HepG2 (cell line): Measurements from ENCODE around the gene ZNF440. TPM values are rescaled to one million over a fixed set of nuclear protein-coding genes. Genes with fewer than 3 reads are reported as not detected.
A peak's percentile ranks its signal among the peaks of the same experiment; 100 is the strongest.

Source experiments
- BHLHE40 ChIP-seq: IDR thresholded peaks from 2 replicates; pipeline ENCODE4 v1.6.1; 2011; ENCODE audit warnings: low read length, improper control_type of control experiment
- ERF ChIP-seq: IDR thresholded peaks from 2 replicates; pipeline ENCODE4 v1.6.1; 2018; ENCODE audit warnings: missing biosample characterization, missing genetic modification reagents
- HINFP ChIP-seq: sonication (generic); formaldehyde crosslinking; IDR thresholded peaks from 2 replicates; pipeline ENCODE4 v1.4.0; 2020; ENCODE audit warnings: low read depth, mild to moderate bottlenecking, missing genetic modification reagents
- KLF15 ChIP-seq: sonication (generic); formaldehyde crosslinking; IDR thresholded peaks from 2 replicates; pipeline ENCODE4 v1.8.1; 2023; ENCODE audit warnings: borderline replicate concordance, mild to moderate bottlenecking, inconsistent platforms, missing genetic modification reagents, mixed read lengths
- NPAS2 ChIP-seq: sonication (generic); formaldehyde crosslinking; IDR thresholded peaks from 2 replicates; pipeline ENCODE4 v1.8.0; 2022; ENCODE audit warnings: mild to moderate bottlenecking, missing genetic modification reagents, borderline replicate concordance
- NRL ChIP-seq: sonication (generic); formaldehyde crosslinking; IDR thresholded peaks from 2 replicates; pipeline ENCODE4 v1.5.0; 2020; ENCODE audit warnings: missing genetic modification reagents, mild to moderate bottlenecking, moderate library complexity, borderline replicate concordance
- PAXIP1 ChIP-seq: sonication (generic); formaldehyde crosslinking; conservative IDR thresholded peaks from 2 replicates; pipeline ENCODE4 v1.4.0; 2020; ENCODE audit warnings: mild to moderate bottlenecking, missing genetic modification reagents, moderate library complexity
- RAD21 ChIP-seq: fragments of 450-650 bp; formaldehyde crosslinking; IDR thresholded peaks from 2 replicates; pipeline ENCODE4 v1.5.0; 2020; ENCODE audit warnings: mild to moderate bottlenecking
- RXRB ChIP-seq: IDR thresholded peaks from 2 replicates; pipeline ENCODE4 v1.6.1; 2016; ENCODE audit warnings: borderline replicate concordance, missing genetic modification reagents, missing compliant biosample characterization
- SMC3 ChIP-seq: IDR thresholded peaks from 2 replicates; pipeline ENCODE4 v1.6.1; 2011; ENCODE audit warnings: low read length, improper control_type of control experiment
- SP2 ChIP-seq: sonication (generic); formaldehyde crosslinking; IDR thresholded peaks from 2 replicates; pipeline ENCODE4 v1.5.1; 2020; ENCODE audit warnings: mild to moderate bottlenecking, missing genetic modification reagents
- SRSF9 ChIP-seq: fragments of 200-400 bp; formaldehyde crosslinking; IDR thresholded peaks from 2 replicates; pipeline ENCODE4 v1.6.1; 2018; ENCODE audit warnings: borderline replicate concordance, mild to moderate bottlenecking, low read depth, low read length; ENCODE audit not compliant: insufficient read depth, poor library complexity, severe bottlenecking
- ZC3H13 ChIP-seq: sonication (generic); formaldehyde crosslinking; IDR thresholded peaks from 2 replicates; pipeline ENCODE4 v1.8.1; 2023; ENCODE audit warnings: mild to moderate bottlenecking, missing genetic modification reagents, moderate library complexity
- ZEB1 ChIP-seq: IDR thresholded peaks from 2 replicates; pipeline ENCODE4 v1.6.1; 2012; ENCODE audit warnings: mild to moderate bottlenecking, low read depth, inconsistent platforms; ENCODE audit not compliant: insufficient replicate concordance
- ZFP36L1 ChIP-seq: sonication (generic); formaldehyde crosslinking; IDR thresholded peaks from 2 replicates; pipeline ENCODE4 v1.8.0; 2022; ENCODE audit warnings: mild to moderate bottlenecking, missing genetic modification reagents, moderate library complexity
- ZNF274 ChIP-seq: sonication (generic); formaldehyde crosslinking; IDR thresholded peaks from 2 replicates; pipeline ENCODE4 v1.5.1; 2020; ENCODE audit warnings: mild to moderate bottlenecking, missing genetic modification reagents
- ZNF33B ChIP-seq: sonication (generic); formaldehyde crosslinking; IDR thresholded peaks from 2 replicates; pipeline ENCODE4 v1.5.1; 2020; ENCODE audit warnings: mild to moderate bottlenecking, missing genetic modification reagents
- ZNF619 ChIP-seq: sonication (generic); formaldehyde crosslinking; IDR thresholded peaks from 2 replicates; pipeline ENCODE4 v1.4.0; 2020; ENCODE audit warnings: mild to moderate bottlenecking, missing genetic modification reagents
- polyA plus RNA-seq, 8 experiments: library from polyadenylated mRNA; depleted of rRNA in 3 of 8; stranded (reverse) in 7 of 8; unstranded in 1 of 8; fragments of >200 nt; fragmentation: Illumina TruSeq in 4 of 8; extraction: Trizol in 4 of 8; gene quantifications; 2 replicates each; pipeline versions ENCODE4 v1.2.1 to v1.2.3, GENCODE V29; 2011 to 2016; ENCODE audit warnings: low read depth in 4 of 8, missing spikeins in 1 of 8, mixed read lengths in 1 of 8; ENCODE audit not compliant: insufficient read depth in 1 of 8
- total RNA-seq, 5 experiments: library from RNA; depleted of rRNA; stranded (reverse); fragments of >200 nt; fragmentation: Illumina TruSeq; extraction: Trizol; gene quantifications; 2 replicates each; pipeline ENCODE4 v1.2.3, GENCODE V29; 2016; ENCODE audit warnings: low read depth in 1 of 5
- TF ChIP-seq, protein P1 (sequence below): IDR thresholded peaks from 2 replicates; pipeline ENCODE4 v1.6.1; 2016
- TF ChIP-seq, protein P2 (sequence below): sonication (generic); formaldehyde crosslinking; IDR thresholded peaks from 2 replicates; pipeline ENCODE4 v1.5.0; 2020; ENCODE audit warnings: mild to moderate bottlenecking, low read depth, missing genetic modification reagents, borderline replicate concordance
- TF ChIP-seq, protein P3 (sequence below): sonication (generic); formaldehyde crosslinking; IDR thresholded peaks from 2 replicates; pipeline ENCODE4 v1.5.0; 2020; ENCODE audit warnings: missing genetic modification reagents

ZNF440 gene
- total and polyA plus RNA-seq, 2 of the 13 experiments (the other 11 are each of a cell fraction or from before 2014, with no cell fraction given): 2.7 to 12.4 TPM

DNA sequence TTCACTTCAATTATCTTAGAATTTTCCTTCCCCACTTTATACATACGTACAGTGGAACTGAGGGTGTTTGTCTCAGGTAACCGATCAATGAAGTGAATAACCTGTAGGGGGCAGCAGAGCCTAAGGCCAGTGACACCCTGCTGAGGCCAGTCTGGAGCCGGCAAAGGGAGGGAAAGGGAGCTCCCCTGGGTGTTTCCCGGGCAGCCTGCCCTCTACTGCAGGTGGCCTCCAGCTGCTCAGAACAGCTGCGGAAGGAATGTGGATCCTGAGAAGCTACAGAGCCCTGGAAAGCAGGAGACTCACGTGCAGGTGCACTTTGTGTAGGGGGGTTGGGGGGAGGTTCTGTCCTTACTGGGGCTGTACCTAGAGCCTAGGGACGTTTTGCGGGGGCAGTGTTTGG lies 16.6 kb upstream of the ZNF440 start (continued):
- TF ChIP-seq NPAS2 (CRISPR knock-in tag) (no peak), ZEB1 (peak; percentile 64), RXRB (CRISPR knock-in tag) (peak; percentile 55; the same call in 1 of the 2 replicates), NRL (CRISPR knock-in tag) (no peak), KLF15 (CRISPR knock-in tag) (no peak), ZNF274 (CRISPR knock-in tag) (no peak), ZNF33B (CRISPR knock-in tag) (0 out of 2 replicates have a peak, but pooled peaks have one; percentile 27), BHLHE40 (peak; percentile 67), SP2 (no peak), HINFP (CRISPR knock-in tag) (no peak), SRSF9 (no peak), ERF (peak; percentile 66; the same call in 1 of the 2 replicates), ZC3H13 (no peak), RAD21 (CRISPR knock-in tag) (peak; percentile 87), ZFP36L1 (CRISPR knock-in tag) (no peak), PAXIP1 (CRISPR knock-in tag) (peak; percentile 23), SMC3 (peak; percentile 73), ZNF619 (0 out of 2 replicates have a peak, but pooled peaks have one; percentile 73)
- TF ChIP-seq, protein P1, sequence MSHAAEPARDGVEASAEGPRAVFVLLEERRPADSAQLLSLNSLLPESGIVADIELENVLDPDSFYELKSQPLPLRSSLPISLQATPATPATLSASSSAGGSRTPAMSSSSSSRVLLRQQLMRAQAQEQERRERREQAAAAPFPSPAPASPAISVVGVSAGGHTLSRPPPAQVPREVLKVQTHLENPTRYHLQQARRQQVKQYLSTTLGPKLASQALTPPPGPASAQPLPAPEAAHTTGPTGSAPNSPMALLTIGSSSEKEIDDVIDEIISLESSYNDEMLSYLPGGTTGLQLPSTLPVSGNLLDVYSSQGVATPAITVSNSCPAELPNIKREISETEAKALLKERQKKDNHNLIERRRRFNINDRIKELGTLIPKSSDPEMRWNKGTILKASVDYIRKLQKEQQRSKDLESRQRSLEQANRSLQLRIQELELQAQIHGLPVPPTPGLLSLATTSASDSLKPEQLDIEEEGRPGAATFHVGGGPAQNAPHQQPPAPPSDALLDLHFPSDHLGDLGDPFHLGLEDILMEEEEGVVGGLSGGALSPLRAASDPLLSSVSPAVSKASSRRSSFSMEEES: peak; percentile 40; the same call in 1 of the 2 replicates
- TF ChIP-seq, protein P2, sequence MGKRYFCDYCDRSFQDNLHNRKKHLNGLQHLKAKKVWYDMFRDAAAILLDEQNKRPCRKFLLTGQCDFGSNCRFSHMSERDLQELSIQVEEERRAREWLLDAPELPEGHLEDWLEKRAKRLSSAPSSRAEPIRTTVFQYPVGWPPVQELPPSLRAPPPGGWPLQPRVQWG: no peak
- TF ChIP-seq, protein P3, sequence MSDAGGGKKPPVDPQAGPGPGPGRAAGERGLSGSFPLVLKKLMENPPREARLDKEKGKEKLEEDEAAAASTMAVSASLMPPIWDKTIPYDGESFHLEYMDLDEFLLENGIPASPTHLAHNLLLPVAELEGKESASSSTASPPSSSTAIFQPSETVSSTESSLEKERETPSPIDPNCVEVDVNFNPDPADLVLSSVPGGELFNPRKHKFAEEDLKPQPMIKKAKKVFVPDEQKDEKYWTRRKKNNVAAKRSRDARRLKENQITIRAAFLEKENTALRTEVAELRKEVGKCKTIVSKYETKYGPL: no peak
